ENCODE data around the gene ARHGEF7.

Gene ARHGEF7

DNA sequence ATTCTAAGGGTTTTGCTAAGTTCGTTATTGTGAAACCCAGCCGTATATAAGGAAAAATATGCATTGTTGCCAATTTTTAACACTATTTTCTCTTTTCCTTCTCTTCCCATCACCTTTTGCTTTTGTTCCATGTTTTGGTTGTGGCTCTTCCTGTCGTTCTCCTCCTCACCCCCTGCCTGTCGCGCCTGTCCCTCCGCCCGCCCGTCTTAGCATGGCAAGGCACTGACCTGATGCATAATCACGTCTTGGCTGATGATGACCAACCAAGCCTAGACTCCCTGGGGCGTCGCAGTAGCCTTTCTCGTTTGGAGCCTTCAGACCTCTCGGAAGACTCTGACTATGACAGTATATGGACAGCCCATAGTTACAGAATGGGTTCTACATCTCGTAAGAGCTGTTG, 176.8 kb downstream of the ARHGEF7 start:
- in situ Hi-C loops (cut with MboI; ENCODE audit: low sequenced_read_pairs), result no loop called here

DNA sequence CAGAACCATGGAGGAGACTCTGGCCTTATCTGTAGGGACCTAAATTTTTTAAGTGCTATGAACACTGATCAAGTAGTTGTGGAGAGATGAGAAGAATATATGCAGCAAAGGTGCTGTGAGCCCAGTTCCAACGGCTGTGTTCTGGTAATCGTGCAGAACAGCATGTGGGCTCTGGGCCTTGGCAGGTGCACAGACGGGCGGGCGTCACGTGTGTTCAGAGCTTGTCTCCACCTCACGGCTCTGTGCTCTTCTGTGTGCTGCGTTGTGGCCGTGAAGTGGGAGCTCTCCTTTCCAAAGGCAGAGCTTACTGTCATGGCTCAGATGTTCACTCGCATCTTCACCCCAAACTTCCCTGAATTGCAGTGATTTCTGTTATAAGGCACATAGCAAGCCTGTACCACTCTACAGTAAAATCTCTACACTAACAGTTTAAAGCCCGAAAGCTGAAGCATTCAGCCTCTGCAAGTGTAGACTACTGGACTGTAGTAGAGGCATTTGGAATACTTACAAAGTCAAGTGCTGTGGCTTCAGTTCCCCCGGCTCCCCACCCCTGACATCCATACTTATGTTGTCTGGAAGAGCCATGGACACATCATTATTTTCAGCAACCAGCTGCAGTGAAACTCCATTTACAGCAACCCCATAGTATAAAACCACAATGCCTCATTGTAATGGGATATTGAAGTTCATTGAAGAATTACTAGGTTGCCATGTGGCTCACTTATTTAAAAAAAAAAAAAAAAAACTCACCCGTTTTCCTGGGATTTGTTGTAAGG, 177.8 kb downstream of the ARHGEF7 start:
- in situ Hi-C loops (cut with MboI; ENCODE audit: low sequenced_read_pairs), result no loop called here

DNA sequence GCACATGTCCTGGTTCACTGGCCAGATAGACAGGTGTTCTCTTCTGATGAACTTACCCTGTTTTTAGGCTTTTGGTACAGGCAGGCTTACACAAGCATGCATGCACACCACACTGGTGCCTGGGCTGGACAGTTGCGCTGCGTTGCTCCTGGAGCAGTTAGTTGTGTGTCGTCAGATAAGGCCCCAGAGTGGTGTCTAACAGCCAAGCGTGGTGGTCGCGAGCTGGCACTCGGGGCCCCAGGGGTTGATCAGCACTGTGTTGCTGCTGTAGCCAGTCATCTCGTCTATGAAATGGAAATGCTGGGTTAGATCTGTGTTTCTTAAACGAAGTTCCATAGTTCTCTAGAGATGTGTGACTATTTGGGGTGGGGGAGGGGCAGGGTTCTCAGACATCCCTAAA, 180.8 kb downstream of the ARHGEF7 start:
- in situ Hi-C loops (cut with MboI; ENCODE audit: low sequenced_read_pairs), result no loop called here

DNA sequence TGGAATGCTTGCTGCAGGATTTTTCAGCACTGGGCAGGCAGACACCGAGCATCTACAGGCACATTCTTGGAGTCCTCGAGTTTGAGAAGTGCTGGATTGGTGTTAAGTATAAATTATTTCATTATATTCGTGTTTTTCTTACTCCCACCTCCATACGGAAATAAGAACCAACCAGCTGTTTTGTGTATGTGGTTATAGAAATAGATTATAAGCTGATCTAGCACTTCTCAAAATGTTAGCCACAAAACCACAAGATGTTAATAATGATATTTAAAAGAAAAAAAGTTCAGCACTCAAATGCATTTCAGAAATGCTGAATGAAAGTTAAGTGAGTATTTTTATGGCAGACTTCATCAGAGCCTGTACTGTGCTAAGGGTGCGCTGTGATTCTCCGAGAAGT, 181.3 kb downstream of the ARHGEF7 start:
- in situ Hi-C loops (cut with MboI; ENCODE audit: low sequenced_read_pairs), result no loop called here

DNA sequence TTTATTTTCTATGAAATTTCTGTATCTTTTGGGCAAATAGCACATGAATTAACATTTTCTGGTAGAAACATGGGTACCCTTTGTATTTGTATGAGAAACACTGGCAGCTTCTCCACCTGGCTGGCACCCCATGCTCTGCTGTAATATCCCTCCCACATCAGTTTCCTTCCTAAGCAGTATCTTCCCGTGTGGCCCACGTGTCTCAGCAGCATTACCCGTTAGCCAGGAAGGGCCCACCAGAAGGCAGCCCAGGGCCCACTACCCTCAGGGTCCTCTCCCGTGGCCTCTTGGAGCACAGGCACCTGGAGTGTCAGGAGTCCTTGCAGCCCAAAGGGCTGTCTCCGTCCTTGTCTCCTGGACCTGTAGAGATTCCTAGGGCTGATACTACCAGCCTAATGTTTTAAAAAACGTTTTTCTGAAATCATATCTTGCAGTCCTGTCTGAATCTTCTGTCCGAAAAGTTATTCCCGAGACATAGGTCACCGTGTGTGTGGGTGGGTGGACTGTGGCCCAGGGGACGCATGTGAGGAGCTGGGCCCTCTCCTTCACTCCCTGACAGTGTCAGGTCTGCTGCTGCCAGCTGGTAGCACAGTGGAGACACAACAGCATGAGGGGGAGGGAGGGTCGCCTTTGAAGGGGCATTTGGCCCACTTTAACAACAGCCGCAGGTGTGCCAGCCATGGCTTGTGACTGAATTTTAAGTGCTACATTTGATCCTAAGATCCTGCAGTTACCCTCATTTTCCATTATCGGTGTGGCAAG, 183.3 kb downstream of the ARHGEF7 start:
- in situ Hi-C loops (cut with MboI; ENCODE audit: low sequenced_read_pairs), result no loop called here

DNA sequence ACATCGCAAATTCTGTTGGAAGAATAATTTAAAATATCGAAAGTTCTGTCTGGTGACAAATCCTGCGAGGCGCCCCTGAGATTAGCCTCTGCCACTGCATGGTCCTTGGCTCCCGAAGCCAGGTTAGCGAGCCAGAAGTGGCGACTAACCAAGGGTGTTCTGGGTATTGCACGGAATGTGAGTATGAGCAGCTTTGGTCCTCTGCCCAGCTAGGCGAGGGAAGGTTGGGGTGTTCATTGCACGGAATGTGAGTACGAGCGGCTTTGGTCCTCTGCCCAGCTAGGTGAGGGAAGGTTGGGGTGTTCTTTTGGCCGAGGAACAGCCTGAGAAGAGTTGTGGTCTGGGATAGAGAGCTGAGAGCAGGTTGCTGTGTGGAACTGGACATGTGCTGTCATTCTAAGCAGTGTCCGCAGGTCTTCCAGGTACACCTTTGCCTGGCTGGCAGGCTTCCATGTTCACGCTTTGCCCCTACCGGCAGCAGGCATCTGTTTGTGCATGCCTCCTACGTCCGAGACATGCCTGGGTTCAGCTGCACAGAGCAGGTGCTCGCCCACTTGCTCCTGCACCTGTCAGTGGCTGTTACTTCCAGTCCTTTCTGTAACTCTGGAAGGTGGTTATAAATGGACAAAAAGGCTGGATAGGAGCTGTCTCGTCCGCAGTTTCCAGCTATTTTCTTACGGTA, 187.1 kb downstream of the ARHGEF7 start:
- in situ Hi-C loops (cut with MboI; ENCODE audit: low sequenced_read_pairs), result no loop called here

DNA sequence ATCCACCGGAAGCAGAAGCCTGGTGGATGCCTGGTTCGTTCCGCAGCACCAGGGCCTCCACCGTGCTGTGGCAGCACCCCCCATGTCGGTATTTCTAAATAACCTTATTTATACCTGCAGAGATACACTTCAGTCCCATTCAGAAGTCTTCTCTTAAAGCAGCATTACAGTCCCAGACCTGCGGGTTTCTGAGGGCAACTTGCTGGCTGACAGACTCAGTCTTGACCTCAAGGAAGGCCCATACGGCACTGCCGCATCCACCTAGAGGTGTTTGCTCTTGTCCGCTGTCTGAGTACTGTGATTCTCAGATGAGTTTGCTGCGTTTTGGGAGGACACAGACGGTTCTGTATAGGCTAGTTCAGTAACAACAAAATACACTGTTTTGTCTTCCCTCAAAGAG, 188.4 kb downstream of the ARHGEF7 start:
- in situ Hi-C loops (cut with MboI; ENCODE audit: low sequenced_read_pairs), result no loop called here

DNA sequence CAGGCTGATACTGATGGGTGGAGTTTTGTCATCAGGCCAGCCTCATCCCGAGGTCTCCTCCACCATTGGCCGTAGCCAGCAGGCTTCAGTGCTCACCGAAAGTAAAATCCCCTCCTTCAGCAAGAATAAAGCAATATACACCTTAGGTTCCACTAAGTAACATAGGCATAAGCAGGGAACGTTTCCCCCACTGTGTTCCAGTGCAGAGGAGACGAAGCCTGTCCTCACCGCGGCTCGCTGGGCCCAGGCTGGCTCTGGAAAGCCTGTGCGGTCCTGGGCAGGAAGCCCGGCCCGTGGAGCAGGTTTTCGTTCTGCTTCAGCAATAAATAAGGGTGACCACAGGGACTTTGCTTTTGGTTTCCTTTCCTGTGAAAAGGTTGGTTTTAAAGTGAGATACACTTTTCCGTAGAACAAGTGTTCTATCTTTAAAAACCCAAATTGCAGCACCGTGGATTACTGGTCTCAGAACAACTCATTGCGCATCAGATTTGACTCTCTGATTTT, 189.0 kb downstream of the ARHGEF7 start:
- in situ Hi-C loops (cut with MboI; ENCODE audit: low sequenced_read_pairs), result no loop called here

DNA sequence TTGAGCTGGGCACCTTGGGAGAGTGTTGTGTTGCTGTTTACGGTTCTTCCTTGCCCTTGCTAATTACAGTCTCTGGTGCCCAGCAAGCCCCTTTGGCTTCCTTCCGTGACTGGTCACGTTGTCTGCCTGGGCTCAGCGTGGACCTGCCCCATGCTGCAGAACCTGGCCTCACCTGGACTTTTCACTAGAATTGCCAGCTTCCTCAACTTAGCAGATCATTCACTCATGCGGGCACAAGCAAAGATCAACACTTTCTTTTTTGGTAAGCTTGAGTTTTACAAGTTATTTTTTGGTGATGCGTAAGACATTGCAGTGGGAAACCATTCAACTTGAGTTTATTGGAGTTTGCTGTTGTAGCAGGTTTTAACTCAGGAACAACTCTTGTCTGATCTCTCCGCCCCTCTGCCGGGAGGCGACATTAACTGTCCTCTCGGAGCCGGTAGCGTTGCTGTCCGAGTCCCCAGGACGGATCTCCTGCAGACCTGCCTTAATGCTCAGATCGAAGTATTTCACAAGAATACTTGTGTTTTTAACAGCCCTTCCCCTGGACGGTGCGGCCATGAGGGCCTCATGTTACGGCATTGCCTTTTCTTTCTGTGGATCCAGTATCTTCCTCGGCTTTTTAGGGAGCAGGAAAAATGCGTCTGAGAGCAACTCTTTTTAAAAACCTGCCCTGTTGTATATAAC, 189.6 kb downstream of the ARHGEF7 start:
- in situ Hi-C loops (cut with MboI; ENCODE audit: low sequenced_read_pairs), result no loop called here

DNA sequence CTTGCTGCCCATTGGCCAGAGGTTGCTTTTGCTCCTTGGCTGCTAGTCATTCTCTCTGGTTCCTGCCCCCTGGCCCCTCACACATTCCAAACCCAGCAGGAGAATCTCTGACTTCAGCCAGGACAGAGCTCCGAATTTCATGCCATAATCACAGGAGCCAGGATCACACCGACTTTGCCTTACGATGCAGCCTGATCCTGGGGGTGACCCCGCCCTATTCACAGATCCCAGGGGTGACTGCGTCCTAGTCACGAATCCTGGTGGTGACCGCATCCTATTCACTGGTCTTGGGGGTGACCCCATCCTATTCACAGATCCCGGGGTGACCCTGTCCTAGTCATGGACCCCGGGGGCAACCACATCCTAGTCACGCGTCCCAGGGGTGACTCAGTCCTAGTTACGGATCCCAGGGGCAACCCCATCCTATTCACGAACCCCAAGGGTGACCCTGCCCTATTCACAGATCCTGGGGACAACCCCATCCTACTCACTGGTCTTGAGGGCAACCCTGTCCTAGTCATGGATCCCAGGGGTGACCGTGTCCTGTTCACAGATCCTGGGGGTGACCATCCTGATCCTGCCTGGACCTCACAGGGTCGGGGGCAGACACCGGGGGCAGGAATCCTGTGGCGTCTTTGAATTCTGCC, 198.0 kb downstream of the ARHGEF7 start:
- in situ Hi-C loops (cut with MboI; ENCODE audit: low sequenced_read_pairs), result no loop called here

DNA sequence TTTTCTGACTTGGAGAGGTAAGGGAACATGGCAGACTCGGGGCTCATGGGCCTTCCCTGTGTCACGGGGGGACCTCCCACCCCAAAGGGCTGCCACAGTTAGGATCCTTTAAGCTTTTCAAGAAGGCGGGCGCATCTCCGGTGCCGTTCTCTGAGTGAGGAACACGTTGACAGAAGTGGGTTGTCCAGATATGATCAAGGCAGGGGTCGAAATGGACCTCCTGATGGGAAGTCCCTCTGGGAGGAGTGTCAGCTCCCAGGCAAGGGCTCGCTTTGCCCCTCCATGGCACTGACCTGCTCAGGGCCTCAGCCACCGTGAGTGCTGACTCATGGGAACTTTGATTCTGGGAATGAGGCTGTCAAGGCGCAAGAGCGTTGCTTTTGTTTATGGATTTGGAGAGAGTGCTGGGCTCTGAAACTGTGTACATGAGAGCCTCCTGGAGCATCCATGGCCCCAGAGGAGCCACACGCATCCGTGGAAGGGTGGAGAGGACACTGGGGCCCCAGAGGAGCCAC, 198.9 kb downstream of the ARHGEF7 start:
- in situ Hi-C loops (cut with MboI; ENCODE audit: low sequenced_read_pairs), result no loop called here

DNA sequence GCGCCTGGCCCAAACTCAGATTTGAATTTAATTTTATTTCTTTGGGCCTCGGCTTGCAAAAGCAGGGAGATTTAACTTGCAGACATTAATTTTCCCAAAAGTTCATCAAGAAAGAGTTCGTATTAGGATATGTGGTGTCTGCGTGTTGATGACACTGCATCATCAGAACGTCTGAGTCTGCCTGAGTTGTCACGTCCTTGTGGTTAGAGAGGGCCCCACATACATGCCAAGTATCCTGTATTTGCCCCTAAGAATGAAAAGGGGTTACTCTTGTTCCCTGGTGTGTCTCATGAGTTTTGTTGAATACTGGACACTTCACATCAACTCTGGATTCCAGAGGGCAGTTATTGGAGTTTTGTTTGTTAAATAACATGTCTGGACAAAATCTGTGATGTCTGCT, 199.7 kb downstream of the ARHGEF7 start:
- in situ Hi-C loops (cut with MboI; ENCODE audit: low sequenced_read_pairs), result no loop called here

DNA sequence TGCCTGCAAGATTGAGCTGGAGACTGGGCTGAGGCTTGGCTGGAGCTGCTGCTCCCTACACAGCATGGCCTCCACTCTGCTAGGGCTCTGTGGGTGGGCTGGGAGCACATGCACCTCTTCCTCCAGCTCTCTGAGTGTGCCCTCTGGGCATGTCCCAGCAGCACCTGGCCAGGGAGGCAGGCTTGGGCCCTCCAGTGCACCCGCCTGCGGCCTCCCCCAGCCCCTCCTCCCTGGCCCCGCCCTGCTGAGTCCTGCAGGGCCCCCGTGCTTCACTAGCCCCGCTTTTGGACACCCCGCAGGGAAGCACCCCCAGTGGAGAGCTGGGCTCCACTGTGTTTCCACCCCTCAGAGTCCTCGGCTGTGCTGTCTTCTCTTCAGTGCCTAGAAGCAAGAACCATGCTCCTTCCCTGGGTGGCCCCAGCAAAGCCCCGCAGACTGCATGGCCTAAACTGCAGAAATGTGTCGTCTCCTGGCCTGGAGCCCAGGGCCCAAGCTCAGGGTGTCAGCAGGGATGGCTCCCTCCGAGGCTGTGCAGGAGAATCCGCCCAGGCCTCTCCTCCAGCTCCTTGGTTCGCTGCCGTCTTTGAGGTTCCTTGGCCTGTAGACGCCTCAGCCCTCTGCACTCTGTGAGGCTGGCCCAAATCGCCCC, 200.4 kb downstream of the ARHGEF7 start:
- in situ Hi-C loops (cut with MboI; ENCODE audit: low sequenced_read_pairs), result no loop called here

DNA sequence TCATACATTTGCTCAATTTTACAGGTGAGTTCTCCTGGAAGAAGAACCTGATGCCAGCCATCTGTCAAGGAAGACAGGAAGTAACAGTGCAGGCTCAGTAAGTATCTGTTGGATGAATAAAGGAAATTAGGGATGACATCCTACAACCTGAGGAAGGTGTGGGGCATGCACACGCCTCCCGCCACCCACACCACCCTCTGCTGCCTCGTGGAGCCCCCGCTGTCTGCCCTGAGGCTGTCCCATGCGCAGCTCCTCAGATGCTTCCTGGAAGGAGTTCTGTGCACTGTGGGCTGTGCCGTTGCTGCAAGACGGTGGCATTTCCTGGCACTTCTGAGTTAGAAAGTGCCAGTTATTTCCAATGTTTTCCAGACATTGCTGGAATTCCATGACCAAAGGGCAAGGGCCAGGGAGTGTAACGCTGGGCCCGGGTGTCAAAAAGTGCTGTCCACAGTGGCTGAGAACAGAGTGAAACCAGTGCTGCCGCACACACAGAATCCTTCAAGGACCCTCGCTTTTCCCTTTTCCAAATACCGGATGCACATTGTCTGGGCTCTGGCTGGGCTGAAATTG, 201.1 kb downstream of the ARHGEF7 start:
- in situ Hi-C loops (cut with MboI; ENCODE audit: low sequenced_read_pairs), result no loop called here

DNA sequence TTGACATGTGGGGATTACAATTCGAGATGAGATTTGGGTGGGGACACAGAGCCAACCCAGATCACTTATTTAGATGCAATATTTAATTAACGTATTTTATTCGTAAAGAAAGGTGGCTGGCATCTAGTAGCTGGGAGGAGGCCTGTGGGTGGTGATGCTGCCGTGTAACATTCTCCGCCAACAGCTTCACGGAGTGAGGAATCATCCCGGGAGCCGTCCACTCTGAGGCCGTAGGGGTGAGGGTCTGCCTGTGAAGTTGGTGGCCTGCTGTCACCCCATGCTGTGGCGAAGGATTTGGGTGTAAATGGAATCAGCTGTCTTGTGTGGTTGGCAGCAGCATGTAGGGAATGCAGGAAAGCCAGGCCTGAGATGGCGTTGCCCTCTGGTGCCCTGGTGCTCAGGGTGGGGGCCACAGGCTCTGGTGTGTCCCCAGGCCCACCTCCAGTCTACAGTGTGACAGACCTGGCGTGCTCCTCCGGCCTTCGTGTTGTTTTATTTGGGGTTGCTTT, 202.0 kb downstream of the ARHGEF7 start:
- in situ Hi-C loops (cut with MboI; ENCODE audit: low sequenced_read_pairs), result no loop called here

DNA sequence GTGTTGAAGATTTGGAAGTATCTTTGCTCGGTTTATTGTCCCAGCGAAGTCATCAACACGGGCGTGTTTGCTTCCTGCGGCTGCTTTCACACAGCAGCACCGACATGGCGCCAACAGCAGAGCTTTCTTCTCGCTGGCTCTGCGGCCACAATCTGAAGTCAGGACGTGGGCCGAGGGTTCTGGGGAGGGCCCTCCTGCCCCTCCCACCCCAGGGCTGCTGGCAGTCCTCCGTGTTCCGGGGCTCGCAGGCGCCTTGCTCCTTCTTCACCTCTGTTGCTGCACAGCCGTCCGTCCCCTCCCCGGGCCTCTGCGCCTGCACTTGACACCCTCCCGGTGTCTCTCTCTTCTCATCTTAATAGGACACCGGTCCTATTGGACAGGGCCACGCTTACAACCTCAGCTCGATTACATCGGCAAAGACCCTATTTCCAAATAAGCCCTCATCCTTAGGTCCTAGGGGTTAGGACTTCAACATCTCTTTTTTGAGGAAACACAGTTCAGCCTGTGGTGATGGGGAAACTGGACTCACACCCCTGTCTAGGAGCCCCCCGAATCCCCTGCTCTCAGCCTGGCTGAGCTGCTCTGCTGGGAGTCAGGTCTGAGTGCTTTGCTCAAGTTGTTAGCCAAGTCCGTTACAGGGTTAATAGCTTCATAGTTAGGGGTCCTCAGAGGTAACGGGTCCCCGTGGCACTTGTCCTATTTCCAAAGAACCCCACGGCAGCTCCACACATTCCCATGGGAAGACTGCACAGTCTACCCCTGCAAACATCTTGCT, 202.6 kb downstream of the ARHGEF7 start:
- in situ Hi-C loops (cut with MboI; ENCODE audit: low sequenced_read_pairs), result no loop called here

DNA sequence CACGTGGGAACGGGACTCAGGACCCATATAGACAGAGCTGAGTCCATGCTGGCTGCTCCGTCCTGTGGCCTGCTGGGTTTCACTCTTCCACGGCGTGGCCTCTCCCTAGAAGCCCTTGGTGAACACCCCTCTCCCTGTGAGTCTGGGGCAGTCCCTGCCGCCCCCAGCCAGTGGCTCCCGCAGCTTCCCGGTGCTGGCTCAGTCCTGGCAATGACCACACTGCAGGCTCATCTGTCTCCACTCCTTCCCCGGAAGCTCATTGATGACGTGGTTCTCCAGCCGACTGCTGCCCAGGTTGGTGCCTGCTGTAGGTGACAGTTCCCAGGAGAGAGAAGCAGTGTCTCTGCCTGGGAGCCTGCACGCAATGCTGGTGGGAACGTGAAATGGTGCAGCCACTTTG, 203.3 kb downstream of the ARHGEF7 start:
- in situ Hi-C loops (cut with MboI; ENCODE audit: low sequenced_read_pairs), result no loop called here

DNA sequence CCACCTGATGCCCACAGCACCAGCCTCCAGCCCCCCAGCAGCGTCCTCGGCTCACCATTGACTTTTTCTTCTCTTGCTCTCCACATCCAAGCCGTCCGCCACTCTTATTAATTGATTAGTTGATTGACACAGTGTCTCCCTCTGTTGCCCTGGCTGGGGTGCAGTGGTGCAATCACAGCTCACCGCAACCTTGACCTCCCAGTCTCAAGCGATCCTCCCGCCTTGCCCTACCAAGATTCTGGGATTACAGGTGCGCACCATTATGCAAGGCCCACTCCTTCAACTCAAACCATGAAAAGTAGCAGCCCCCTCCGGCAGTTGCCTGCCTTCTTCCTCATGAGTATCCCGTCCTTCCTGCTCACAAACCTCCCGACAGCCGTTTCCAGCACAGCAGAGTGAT, 204.4 kb downstream of the ARHGEF7 start:
- in situ Hi-C loops (cut with MboI; ENCODE audit: low sequenced_read_pairs), result no loop called here
